Measurements from ENCODE around the gene FBXO3.
A peak's percentile ranks its signal among the peaks of the same experiment; 100 is the strongest.

Gene FBXO3

DNA sequence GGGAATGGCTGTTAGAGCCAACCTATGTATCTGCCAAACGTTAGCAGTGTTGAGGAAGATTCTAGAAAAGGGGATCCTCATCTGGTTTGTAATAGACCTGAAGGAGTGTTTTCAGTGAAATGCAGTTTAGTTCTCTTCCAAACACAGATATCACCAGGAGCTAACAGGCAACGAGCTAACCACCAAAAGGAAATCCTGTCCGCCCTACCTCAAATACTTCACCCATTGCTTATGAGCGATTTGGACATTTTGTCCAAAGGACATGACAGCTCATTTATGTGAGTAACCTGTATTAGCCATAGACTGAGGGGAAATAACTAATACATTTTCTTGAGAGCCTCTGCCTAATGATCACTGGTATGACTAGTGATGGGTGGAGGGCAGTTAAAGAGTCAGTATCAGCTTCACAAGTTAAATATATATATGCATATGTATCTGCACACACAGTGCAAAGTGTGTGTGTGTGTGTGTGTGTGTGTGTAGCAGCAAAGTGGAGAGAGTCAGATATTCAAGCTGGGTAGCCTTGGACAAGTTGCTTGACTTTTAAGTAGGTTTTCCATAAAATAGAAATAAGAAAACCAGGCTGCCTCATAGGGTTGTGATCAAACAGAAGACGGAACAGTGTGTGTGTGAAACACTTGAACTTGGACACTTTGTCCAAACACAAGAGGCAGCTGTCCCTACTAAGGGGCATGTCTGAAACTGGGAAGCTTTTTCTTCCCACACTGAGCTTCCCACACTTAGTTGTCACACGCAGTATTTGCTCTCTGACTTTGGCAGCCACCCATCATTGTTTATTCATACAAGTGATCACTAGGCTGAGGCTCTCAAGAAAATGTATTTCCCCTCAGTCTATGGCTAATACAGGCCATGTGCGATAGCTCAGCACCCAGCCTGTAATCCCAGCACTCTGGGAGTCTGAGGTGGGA is 72.8 kb downstream of the FBXO3 start:
- peak; percentile 37 for DNase-seq (ENCODE audit: low spot score)

- peak; percentile 96 for DNase-seq (ENCODE audit: low spot score)
Measured at GRCh38 chr11:33700502-33701271, 73.6 kb downstream of the FBXO3 start, which contains the start of gene C11orf91. Gene C11orf91 (minus strand): TSS chr11:33700826. CDS start chr11:33700740, 86 bp downstream.

DNA sequence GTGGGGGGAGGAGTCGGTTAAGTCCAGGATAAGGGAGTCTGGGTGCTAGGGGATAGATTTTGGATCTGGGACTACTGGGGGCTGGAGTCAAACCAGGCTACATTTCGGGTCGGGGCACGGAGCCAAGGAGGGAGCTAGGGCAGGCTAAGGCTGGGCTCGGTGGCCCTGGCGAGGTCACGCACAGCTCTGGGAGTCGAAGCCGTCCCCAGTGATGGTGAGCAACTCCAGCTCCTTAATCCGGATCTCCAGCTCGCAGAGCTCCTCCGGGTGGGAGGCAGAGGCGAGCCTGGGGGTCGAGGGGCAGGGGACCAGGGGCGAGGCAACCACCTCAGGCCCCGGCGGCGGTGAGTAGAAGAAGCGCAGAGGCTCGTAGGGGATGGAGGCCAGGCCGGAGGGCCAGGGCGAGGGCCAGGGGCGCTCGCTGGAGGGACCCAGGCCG is 74.2 kb downstream of the FBXO3 start:
- no peak for DNase-seq (ENCODE audit: low spot score)

DNA sequence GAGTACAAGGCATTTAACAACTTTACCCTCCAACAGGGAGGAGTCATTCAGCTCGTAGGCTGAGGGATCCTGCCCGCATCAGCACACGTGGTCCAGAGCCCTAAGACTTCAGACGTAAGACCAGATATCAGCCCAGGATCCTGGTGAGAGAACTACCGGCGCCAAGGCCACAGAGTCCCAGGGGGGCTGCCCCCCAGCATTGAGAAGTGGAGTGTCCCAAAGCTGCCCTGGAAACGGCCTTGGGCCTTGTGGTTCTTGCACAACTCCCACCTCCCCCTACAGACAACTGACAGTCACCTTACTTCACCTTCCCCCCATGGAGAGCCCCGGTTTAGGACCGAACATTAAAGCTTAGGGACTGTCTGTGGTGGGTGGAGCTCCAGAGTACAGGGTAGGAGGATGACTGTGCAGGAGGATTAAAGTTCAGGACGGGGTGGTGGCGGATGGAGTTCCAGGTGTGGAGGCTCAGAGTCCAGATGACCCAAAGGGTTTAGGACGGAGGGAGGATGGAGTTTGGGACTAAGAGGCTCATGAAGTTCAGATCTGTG is 74.7 kb downstream of the FBXO3 start:
- no peak for DNase-seq (ENCODE audit: low spot score)

GRCh38 chr11:33698921-33699320 is 75.4 kb downstream of the FBXO3 start:
- no peak for DNase-seq (ENCODE audit: low spot score)

GRCh38 chr11:33697997-33698396 is 76.3 kb downstream of the FBXO3 start:
- DNase-seq (ENCODE audit: low spot score): no peak

DNA sequence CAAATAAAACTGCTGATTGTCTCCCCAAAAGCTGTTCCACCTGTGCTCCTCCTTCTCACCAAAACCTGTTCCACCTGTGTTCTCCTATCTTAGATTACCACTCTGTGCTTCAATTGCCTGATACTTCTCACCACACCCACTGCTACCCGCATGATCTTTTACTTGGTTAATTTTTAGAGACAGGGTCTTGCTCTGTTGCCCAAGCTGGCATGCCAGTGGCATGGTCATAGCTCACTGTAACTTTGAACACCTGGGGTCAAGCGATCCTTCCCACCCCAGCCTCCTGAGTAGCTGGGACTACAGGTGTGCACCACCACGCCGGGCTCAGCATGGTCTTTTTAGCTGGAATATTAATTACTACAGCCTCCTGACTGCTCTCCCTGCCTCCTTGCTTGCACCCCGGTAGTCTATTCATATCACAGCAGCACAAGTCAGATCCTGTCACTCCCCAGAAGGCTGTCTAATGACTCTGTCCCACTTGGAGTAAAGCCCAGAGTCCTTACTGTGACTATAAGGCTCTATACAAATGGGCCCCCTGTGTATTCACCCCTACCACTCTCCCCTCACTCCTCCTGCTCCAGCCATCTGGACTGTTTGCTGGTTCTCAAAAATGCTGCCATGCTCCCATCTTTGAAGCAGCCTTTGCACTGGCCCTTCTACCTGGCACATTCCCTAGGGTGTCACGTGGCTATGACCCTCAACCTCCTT is 77.2 kb downstream of the FBXO3 start:
- no peak for DNase-seq (ENCODE audit: low spot score)

DNA sequence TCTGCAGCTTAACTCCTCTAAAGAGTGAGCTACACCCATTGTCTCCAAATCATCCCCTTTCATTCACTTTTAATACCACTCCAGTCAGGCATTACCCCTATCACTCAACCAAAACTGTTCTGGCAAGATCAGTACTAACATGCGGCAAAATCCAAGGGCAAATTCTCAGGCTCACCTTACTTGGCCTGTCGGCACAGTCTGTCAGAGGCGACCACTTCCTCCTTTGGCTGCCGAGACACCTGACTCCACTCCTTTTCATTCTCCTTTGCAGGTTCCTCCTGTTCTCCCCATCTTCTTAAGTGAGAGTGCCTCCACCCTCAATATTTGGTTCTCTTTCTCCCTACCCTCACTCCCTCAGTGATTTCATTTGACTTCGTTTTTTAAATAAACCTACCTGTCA is 77.9 kb downstream of the FBXO3 start:
- no peak for DNase-seq (ENCODE audit: low spot score)

- no peak for DNase-seq (ENCODE audit: low spot score)
Measured at GRCh38 chr11:33695051-33695566, 79.2 kb downstream of the FBXO3 start.

- no peak for DNase-seq (ENCODE audit: low spot score)
Measured at GRCh38 chr11:33694346-33695050, 79.8 kb downstream of the FBXO3 start.

GRCh38 chr11:33692541-33692940 is 81.8 kb downstream of the FBXO3 start:
- DNase-seq (ENCODE audit: low spot score): no peak

GRCh38 chr11:33692013-33692504 is 82.3 kb downstream of the FBXO3 start:
- DNase-seq (ENCODE audit: low spot score): peak; percentile 72

DNA sequence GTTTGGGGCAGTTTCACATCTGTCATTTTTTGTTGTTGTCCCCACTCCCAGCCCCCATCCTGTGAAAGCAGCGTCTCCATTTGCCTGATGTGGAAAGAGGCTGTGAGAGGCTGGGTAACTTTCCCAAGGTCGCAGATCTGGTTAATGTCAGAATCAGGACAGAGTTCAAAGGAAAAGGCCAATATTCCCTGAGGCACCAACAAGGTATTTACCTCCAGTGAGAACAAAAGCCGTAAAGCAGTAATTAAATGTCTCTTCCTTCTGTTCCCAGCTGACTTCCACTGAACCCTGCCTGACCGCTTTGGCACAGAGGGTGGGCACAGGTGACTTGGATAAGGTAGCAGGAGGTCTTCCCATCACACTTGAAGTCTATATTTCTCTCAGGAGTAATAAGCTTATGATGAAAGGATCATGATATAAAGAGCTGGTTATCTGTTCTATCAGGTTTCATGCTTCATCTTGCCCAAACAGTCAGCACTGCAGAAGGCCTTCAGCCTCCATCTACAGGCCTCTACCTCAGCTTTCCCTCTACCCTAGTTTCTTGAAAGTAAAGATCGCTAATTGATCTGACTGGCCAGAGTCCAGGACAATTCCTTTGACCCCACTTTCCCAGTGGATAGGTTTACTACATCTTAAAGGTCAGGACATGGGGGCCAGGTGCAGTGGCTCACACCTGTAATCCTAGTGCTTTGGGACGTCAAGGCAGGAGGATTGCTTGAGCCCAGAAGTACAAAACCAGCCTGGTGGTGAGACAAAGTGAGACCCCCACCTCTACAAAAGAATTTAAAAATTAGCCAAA is 83.1 kb downstream of the FBXO3 start:
- no peak for DNase-seq (ENCODE audit: low spot score)
